ENCODE measurements around the gene MARCHF3. TPM values are rescaled to one million over a fixed set of nuclear protein-coding genes. Genes with fewer than 3 reads are reported as not detected.

The MARCHF3 gene
- total and polyA plus RNA-seq, 2 of the 13 experiments (the other 11 are each of a cell fraction or from before 2014, with no cell fraction given): 4.8 to 11.9 TPM

DNA sequence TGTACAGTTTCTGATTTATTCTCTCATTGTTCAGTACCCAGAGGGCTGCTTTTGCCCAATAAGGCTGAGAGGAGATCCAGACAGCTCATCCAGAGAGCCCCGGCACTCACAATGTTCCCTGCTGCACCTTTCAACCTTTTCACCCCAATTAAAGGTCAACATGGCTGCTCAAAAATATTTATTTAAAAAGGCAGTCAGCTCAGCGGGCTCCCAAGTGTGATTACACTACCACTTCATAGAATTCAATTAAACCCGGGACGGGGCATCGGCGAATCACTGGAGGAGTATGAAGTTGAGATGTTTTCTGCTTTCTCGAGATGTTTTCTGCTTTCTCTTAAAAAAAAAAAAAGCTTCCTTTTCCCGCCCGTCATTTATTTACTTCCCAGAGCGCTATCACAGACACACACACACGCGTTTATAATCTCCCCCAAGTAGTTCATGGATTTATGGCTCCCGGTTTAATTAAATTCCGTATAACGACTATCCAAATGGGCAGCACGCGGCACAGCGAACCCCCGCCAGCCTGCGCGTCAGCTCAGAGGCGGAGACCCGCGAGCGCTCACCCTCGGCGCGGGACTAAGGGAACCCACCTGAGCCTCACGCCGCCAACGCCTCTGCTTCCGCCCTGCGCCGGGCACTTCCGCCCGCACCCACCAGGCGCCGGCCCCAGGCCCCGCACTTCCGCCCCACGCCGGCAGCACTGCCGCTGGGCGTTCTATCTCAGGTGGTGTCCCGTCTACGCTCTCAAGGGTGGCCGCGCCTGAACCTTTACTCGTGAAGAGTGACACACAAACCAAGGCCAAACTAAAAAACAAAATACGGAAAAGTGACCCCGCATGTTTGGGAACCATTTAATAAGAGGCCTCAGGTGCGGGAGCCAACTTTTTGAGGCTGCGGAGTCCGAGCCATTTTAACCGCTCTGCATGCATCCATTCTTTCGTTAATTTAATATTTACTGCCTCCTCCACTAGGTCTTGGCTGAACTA is 42.8 kb upstream of the MARCHF3 start, which contains the start of gene C5orf63 (continued):
- peak; percentile 86 for TF ChIP-seq ZFP91 (CRISPR knock-in tag; IDR thresholded peaks at IDR 0.05; ENCODE audit: borderline replicate concordance)
- peak; percentile 87; the same call in 1 of the 2 replicates for TF ChIP-seq MEIS1 (CRISPR knock-in tag; IDR thresholded peaks at IDR 0.05; ENCODE audit: borderline replicate concordance)
- TF ChIP-seq, protein P1, sequence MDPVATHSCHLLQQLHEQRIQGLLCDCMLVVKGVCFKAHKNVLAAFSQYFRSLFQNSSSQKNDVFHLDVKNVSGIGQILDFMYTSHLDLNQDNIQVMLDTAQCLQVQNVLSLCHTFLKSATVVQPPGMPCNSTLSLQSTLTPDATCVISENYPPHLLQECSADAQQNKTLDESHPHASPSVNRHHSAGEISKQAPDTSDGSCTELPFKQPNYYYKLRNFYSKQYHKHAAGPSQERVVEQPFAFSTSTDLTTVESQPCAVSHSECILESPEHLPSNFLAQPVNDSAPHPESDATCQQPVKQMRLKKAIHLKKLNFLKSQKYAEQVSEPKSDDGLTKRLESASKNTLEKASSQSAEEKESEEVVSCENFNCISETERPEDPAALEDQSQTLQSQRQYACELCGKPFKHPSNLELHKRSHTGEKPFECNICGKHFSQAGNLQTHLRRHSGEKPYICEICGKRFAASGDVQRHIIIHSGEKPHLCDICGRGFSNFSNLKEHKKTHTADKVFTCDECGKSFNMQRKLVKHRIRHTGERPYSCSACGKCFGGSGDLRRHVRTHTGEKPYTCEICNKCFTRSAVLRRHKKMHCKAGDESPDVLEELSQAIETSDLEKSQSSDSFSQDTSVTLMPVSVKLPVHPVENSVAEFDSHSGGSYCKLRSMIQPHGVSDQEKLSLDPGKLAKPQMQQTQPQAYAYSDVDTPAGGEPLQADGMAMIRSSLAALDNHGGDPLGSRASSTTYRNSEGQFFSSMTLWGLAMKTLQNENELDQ (CRISPR knock-in tag; IDR thresholded peaks at IDR 0.05; ENCODE audit: borderline replicate concordance): no peak
- no peak for TF ChIP-seq SNRNP70 (IDR thresholded peaks at IDR 0.05; ENCODE audit: low read depth, low read length)
- TF ChIP-seq NFRKB (IDR thresholded peaks at IDR 0.05): no peak
- peak; percentile 64; the same call in 1 of the 2 replicates for TF ChIP-seq IRF2 (CRISPR knock-in tag; IDR thresholded peaks at IDR 0.05)
- peak; percentile 17; the same call in 1 of the 2 replicates for TF ChIP-seq MAZ (IDR thresholded peaks at IDR 0.05; ENCODE audit: borderline replicate concordance, low read depth, low read length)
- TF ChIP-seq MAZ (CRISPR knock-in tag; IDR thresholded peaks at IDR 0.05; ENCODE audit: low read depth): peak; percentile 63
- TF ChIP-seq MAFG (CRISPR knock-in tag; IDR thresholded peaks at IDR 0.05): no peak
- peak; percentile 83; the same call in 1 of the 2 replicates for TF ChIP-seq ZNF678 (CRISPR knock-in tag; IDR thresholded peaks at IDR 0.05)
- TF ChIP-seq, protein P2, sequence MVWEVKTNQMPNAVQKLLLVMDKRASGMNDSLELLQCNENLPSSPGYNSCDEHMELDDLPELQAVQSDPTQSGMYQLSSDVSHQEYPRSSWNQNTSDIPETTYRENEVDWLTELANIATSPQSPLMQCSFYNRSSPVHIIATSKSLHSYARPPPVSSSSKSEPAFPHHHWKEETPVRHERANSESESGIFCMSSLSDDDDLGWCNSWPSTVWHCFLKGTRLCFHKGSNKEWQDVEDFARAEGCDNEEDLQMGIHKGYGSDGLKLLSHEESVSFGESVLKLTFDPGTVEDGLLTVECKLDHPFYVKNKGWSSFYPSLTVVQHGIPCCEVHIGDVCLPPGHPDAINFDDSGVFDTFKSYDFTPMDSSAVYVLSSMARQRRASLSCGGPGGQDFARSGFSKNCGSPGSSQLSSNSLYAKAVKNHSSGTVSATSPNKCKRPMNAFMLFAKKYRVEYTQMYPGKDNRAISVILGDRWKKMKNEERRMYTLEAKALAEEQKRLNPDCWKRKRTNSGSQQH (CRISPR knock-in tag; IDR thresholded peaks at IDR 0.05; ENCODE audit: low read depth): no peak
- TF ChIP-seq ZNF367 (CRISPR knock-in tag; IDR thresholded peaks at IDR 0.05; ENCODE audit: borderline replicate concordance): no peak; the same call in 1 of the 2 replicates
- TF ChIP-seq SCMH1 (CRISPR knock-in tag; IDR thresholded peaks at IDR 0.05; ENCODE audit: borderline replicate concordance): no peak
- TF ChIP-seq DR1 (CRISPR knock-in tag; IDR thresholded peaks at IDR 0.05): 0 out of 2 replicates have a peak, but pooled peaks have one; percentile 3
- TF ChIP-seq ERF (CRISPR knock-in tag; IDR thresholded peaks at IDR 0.05): peak; percentile 88
- TF ChIP-seq TMF1 (CRISPR knock-in tag; IDR thresholded peaks at IDR 0.05; ENCODE audit: low read depth): peak; percentile 82; the same call in 1 of the 2 replicates
- TF ChIP-seq ZNF850 (CRISPR knock-in tag; conservative IDR thresholded peaks at IDR 0.05): no peak
- TF ChIP-seq, protein P3, sequence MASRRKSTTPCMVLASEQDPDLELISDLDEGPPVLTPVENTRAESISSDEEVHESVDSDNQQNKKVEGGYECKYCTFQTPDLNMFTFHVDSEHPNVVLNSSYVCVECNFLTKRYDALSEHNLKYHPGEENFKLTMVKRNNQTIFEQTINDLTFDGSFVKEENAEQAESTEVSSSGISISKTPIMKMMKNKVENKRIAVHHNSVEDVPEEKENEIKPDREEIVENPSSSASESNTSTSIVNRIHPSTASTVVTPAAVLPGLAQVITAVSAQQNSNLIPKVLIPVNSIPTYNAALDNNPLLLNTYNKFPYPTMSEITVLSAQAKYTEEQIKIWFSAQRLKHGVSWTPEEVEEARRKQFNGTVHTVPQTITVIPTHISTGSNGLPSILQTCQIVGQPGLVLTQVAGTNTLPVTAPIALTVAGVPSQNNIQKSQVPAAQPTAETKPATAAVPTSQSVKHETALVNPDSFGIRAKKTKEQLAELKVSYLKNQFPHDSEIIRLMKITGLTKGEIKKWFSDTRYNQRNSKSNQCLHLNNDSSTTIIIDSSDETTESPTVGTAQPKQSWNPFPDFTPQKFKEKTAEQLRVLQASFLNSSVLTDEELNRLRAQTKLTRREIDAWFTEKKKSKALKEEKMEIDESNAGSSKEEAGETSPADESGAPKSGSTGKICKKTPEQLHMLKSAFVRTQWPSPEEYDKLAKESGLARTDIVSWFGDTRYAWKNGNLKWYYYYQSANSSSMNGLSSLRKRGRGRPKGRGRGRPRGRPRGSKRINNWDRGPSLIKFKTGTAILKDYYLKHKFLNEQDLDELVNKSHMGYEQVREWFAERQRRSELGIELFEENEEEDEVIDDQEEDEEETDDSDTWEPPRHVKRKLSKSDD (CRISPR knock-in tag; IDR thresholded peaks at IDR 0.05; ENCODE audit: low read depth): no peak
- TF ChIP-seq GATA4 (IDR thresholded peaks at IDR 0.05; ENCODE audit: borderline replicate concordance, low read depth): peak; percentile 52; the same call in 1 of the 2 replicates
- 0 out of 2 replicates have a peak, but pooled peaks have one; percentile 39 for TF ChIP-seq ZNF317 (CRISPR knock-in tag; IDR thresholded peaks at IDR 0.05)
